Smooth muscle cell (in vitro differentiated cells): Measurements from ENCODE around the gene HGS. TPM values are rescaled to one million over a fixed set of nuclear protein-coding genes. Genes with fewer than 3 reads are reported as not detected.

Experiments used
- DNase-seq: peaks from one replicate; lab custom pipeline; 2025; ENCODE audit not compliant: unreplicated experiment; lab: John Stamatoyannopoulos, UW
- H2AFZ ChIP-seq: fragments of 200-600 bp; sonication (generic); 2 replicates; pipeline ENCODE4 v1.6.0; 2016; ENCODE audit warnings: antibody characterized with exemption, low read depth, mild to moderate bottlenecking
- H3F3A ChIP-seq: fragments of 200-600 bp; sonication (generic); 2 replicates; pipeline ENCODE4 v1.6.0; 2017; ENCODE audit warnings: antibody characterized with exemption, low read depth
- H3K27ac ChIP-seq: fragments of 200-600 bp; sonication (generic); 2 replicates; pipeline ENCODE4 v1.5.1; 2016; ENCODE audit warnings: low read depth, mild to moderate bottlenecking
- H3K27me3 ChIP-seq: fragments of 200-600 bp; sonication (generic); 2 replicates; pipeline ENCODE4 v1.6.1; 2016; ENCODE audit warnings: low read depth, mild to moderate bottlenecking
- H3K36me3 ChIP-seq: fragments of 200-600 bp; sonication (generic); 2 replicates; pipeline ENCODE4 v1.5.1; 2016; ENCODE audit warnings: low read depth
- H3K4me1 ChIP-seq: fragments of 200-600 bp; sonication (generic); 2 replicates; pipeline ENCODE4 v1.5.1; 2016; ENCODE audit warnings: low read depth
- H3K4me2 ChIP-seq: fragments of 200-600 bp; sonication (generic); 2 replicates; pipeline ENCODE4 v1.6.0; 2016; ENCODE audit warnings: mild to moderate bottlenecking
- H3K4me3 ChIP-seq: fragments of 200-600 bp; sonication (generic); 2 replicates; pipeline ENCODE4 v1.5.1; 2016; ENCODE audit warnings: mild to moderate bottlenecking
- H3K79me2 ChIP-seq: fragments of 200-600 bp; sonication (generic); 2 replicates; pipeline ENCODE4 v1.6.0; 2016; ENCODE audit warnings: low read depth, mild to moderate bottlenecking
- H3K9ac ChIP-seq: fragments of 200-600 bp; sonication (generic); 2 replicates; pipeline ENCODE4 v1.6.0; 2016; ENCODE audit warnings: low read depth
- H3K9me3 ChIP-seq: fragments of 200-600 bp; sonication (generic); replicated peaks from 2 replicates; pipeline ENCODE4 v1.5.1; 2016; ENCODE audit warnings: low read depth
- H4K20me1 ChIP-seq: fragments of 200-600 bp; sonication (generic); 2 replicates; pipeline ENCODE4 v1.6.0; 2016; ENCODE audit warnings: low read depth
- WGBS: methylation state at CpG from one replicate; pipeline ENCODE4 v1.1.7; 2016; ENCODE audit warnings: low lambda C conversion rate; 5-methylcytosine and 5-hydroxymethylcytosine counted together
- polyA plus RNA-seq: library from polyadenylated mRNA; unstranded; fragments of >200 nt; fragmentation: Nextera tagmentation; extraction: Ambion mirVana; gene quantifications from 2 replicates; pipeline ENCODE4 v1.2.1, GENCODE V29; 2016
- total RNA-seq: library from RNA; depleted of rRNA; stranded (reverse); fragments of >200 nt; gene quantifications from 2 replicates; pipeline ENCODE4 v1.2.3, GENCODE V29; 2014
- TF ChIP-seq, protein P1 (sequence below): fragments of 200-600 bp; sonication (generic); IDR thresholded peaks from 2 replicates; pipeline ENCODE4 v1.5.1; 2017; ENCODE audit warnings: borderline replicate concordance, mild to moderate bottlenecking, antibody characterized with exemption; ENCODE audit not compliant: insufficient read depth, poor library complexity, severe bottlenecking

The HGS gene
- total and polyA plus RNA-seq, 2 experiments from 2014 or later, result 64.9 to 164 TPM

- no peak overlapping the region for H2AFZ ChIP-seq
- H3K4me3 ChIP-seq, result no peak overlapping the region
- H3K27me3 ChIP-seq, result no peaks in the 10 kb centered on the region
- no peaks in the 10 kb centered on the region for H3K36me3 ChIP-seq
- H3K4me2 ChIP-seq, result no peak overlapping the region
- 96% methylated on average over 12 of the region's 17 CpGs for WGBS
- no peak for DNase-seq
- H3K79me2 ChIP-seq, result peaks cover 38% of the 10 kb centered on the region
- no peaks in the 10 kb centered on the region for H3K4me1 ChIP-seq
- H3K9ac ChIP-seq, result no peak overlapping the region
- H4K20me1 ChIP-seq, result peaks cover 85% of the 10 kb centered on the region
- no peaks in the 10 kb centered on the region for H3F3A ChIP-seq
- TF ChIP-seq, protein P1, sequence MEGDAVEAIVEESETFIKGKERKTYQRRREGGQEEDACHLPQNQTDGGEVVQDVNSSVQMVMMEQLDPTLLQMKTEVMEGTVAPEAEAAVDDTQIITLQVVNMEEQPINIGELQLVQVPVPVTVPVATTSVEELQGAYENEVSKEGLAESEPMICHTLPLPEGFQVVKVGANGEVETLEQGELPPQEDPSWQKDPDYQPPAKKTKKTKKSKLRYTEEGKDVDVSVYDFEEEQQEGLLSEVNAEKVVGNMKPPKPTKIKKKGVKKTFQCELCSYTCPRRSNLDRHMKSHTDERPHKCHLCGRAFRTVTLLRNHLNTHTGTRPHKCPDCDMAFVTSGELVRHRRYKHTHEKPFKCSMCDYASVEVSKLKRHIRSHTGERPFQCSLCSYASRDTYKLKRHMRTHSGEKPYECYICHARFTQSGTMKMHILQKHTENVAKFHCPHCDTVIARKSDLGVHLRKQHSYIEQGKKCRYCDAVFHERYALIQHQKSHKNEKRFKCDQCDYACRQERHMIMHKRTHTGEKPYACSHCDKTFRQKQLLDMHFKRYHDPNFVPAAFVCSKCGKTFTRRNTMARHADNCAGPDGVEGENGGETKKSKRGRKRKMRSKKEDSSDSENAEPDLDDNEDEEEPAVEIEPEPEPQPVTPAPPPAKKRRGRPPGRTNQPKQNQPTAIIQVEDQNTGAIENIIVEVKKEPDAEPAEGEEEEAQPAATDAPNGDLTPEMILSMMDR, result no peak
- H3K27ac ChIP-seq, result no peak overlapping the region
- no peaks in the 10 kb centered on the region for H3K9me3 ChIP-seq
These were observed 6.7 kb downstream of the HGS start for GRCh38 chr17:81690549-81690948.

- Histone ChIP-seq H3F3A (no peaks in the 10 kb centered on the region), H3K79me2 (peaks cover 32% of the 10 kb centered on the region), H4K20me1 (peaks cover 82% of the 10 kb centered on the region), H3K4me3 (no peak overlapping the region), H3K27ac (no peak overlapping the region), H3K9me3 (no peaks in the 10 kb centered on the region), H3K4me2 (no peak overlapping the region), H3K36me3 (no peaks in the 10 kb centered on the region), H3K9ac (no peak overlapping the region), H3K27me3 (no peaks in the 10 kb centered on the region), H2AFZ (no peak overlapping the region), H3K4me1 (no peaks in the 10 kb centered on the region)
- 96% methylated on average over 16 of the region's 18 CpGs for WGBS
- TF ChIP-seq, protein P1, result no peak
- DNase-seq, result no peak
These were observed 7.4 kb downstream of the HGS start for GRCh38 chr17:81691196-81691595.

DNA sequence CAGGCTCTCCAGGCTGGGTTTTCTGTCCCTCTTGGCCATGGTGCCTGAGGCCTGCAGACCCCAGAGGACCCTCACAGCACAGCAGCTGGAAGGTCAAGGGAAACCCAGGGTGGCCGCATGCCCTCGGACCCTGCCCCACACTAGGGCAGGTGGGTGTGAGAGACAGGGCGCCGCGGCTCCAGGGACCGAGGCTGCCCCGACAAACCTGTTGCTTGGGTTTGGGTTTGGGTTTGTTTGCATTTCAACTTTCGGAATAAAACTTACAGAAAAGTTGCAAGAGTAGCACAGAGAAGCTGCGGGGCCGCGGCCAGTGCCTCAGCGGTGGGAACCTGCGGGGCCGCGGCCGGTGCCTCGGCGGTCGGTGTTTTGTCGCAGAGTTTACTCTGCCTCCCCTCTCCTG, 7.8 kb downstream of the HGS start:
- Histone ChIP-seq H3K4me1 (no peaks in the 10 kb centered on the region), H3K4me3 (no peak overlapping the region), H3K79me2 (peaks cover 28% of the 10 kb centered on the region), H3K9ac (no peak overlapping the region), H4K20me1 (peaks cover 78% of the 10 kb centered on the region), H2AFZ (no peak overlapping the region), H3F3A (no peaks in the 10 kb centered on the region), H3K27me3 (no peaks in the 10 kb centered on the region), H3K9me3 (no peaks in the 10 kb centered on the region), H3K27ac (no peak overlapping the region), H3K4me2 (no peak overlapping the region), H3K36me3 (no peaks in the 10 kb centered on the region)
- 99% methylated on average over 20 of the region's 20 CpGs for whole genome bisulfite sequencing
- DNase-seq, result no peak
- TF ChIP-seq, protein P1, result no peak

DNA sequence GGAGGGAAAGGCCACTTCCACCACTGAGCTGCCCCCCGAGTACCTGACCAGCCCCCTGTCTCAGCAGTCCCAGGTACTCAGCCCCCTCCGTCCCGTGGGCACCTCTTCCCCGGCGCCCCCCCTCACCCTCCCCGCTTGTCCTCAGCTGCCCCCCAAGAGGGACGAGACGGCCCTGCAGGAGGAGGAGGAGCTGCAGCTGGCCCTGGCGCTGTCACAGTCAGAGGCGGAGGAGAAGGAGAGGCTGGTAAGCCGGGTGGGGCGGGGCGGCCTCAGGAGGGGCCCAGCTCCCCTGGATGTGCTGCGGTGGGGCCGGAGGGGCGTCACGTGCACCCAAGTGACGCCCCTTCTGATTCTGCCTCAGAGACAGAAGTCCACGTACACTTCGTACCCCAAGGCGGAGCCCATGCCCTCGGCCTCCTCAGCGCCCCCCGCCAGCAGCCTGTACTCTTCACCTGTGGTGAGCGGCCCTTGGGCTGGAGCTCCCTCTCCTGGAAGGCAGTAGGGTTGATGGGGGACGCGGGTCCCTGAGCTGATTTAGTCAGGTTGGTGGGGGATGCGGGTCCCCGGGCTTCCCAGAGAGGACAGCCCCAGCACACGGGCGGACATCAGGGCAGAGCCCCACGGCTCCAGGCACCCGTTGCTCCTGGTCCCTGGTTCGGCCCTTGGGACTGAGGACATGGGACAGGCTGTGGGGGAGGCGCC, 9.8 kb downstream of the HGS start:
- Histone ChIP-seq H3K4me1 (no peaks in the 10 kb centered on the region), H3K27ac (no peak overlapping the region), H4K20me1 (peaks cover 68% of the 10 kb centered on the region), H3K4me3 (no peak overlapping the region), H3K36me3 (no peaks in the 10 kb centered on the region), H2AFZ (no peak overlapping the region), H3K27me3 (no peaks in the 10 kb centered on the region), H3K9me3 (no peaks in the 10 kb centered on the region), H3K79me2 (peaks cover 22% of the 10 kb centered on the region), H3K4me2 (no peak overlapping the region), H3K9ac (no peak overlapping the region), H3F3A (peaks cover 3% of the 10 kb centered on the region)
- DNase-seq, result no peak
- TF ChIP-seq, protein P1, result no peak
- 93% methylated on average over 18 of the region's 35 CpGs for WGBS
